NCI-H1436 (cell line): ENCODE measurements around the gene EHHADH.

ENCODE experiments used
- DNase-seq: peaks from one replicate; lab custom pipeline; 2025; lab: John Stamatoyannopoulos, UW

EHHADH gene

GRCh38 chr3:185145511-185145910 is 108.3 kb downstream of the EHHADH start:
- no peak for DNase-seq

GRCh38 chr3:185144784-185145183 is 109.1 kb downstream of the EHHADH start:
- DNase-seq = no peak
